ENCODE results near the gene WDR93. TPM values are rescaled to one million over a fixed set of nuclear protein-coding genes. Genes with fewer than 3 reads are reported as not detected.

WDR93 gene
- total RNA-seq, 1 experiment from 2014 or later, result not detected

DNA sequence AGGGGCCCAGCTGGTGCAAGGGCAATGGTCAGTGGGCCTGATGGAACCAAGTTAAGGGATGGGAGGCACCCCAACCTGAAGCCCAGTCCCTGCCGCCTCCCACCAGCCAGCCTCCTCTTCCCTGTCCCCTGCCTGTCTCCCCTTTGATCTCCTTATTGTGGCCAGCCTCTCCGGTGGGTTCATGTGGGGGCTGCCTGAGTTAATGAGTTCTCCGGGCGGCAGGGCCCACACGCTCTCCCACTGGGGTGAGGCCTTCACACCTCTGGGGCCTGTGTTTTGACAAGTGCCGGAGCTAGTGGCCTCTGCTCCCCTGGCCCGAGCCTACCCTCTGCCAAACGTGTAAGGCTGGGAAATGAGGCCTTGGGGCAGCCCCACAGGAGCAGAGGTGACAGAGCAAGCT lies 67.7 kb downstream of the WDR93 start:
- H3K4me3 ChIP-seq (ENCODE audit: low read depth, low read length, poor library complexity, severe bottlenecking), result no peak overlapping the region
- no TSS peak for BruUV-seq (replicated peaks)
- no peak overlapping the region for H3K27ac ChIP-seq (ENCODE audit: low read depth, low read length, poor library complexity, severe bottlenecking)
- no peaks in the 10 kb centered on the region for H3K27me3 ChIP-seq (replicated peaks; ENCODE audit: insufficient read depth, low read depth, low read length, poor library complexity)
- no peaks in the 10 kb centered on the region for H3K36me3 ChIP-seq (ENCODE audit: insufficient read depth, low read length, poor library complexity, severe bottlenecking)
- intact Hi-C loops (cut with micrococcal nuclease; ENCODE audit: unreplicated experiment), result loop anchor here (10.0 kb wide), 1 partner anchor 197 kb away; no protein-coding TSS in a partner anchor
- H3K4me1 ChIP-seq (ENCODE audit: insufficient read depth, low read length, poor library complexity, severe bottlenecking), result peaks cover 12% of the 10 kb centered on the region
- DNase-seq (ENCODE audit: low spot score), result no peak
- POLR2A ChIA-PET (ENCODE audit: low non-redundant PET), result no interaction called here
- CTCF ChIA-PET, result no interaction called here
- TF ChIP-seq, protein P1, sequence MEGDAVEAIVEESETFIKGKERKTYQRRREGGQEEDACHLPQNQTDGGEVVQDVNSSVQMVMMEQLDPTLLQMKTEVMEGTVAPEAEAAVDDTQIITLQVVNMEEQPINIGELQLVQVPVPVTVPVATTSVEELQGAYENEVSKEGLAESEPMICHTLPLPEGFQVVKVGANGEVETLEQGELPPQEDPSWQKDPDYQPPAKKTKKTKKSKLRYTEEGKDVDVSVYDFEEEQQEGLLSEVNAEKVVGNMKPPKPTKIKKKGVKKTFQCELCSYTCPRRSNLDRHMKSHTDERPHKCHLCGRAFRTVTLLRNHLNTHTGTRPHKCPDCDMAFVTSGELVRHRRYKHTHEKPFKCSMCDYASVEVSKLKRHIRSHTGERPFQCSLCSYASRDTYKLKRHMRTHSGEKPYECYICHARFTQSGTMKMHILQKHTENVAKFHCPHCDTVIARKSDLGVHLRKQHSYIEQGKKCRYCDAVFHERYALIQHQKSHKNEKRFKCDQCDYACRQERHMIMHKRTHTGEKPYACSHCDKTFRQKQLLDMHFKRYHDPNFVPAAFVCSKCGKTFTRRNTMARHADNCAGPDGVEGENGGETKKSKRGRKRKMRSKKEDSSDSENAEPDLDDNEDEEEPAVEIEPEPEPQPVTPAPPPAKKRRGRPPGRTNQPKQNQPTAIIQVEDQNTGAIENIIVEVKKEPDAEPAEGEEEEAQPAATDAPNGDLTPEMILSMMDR (conservative IDR thresholded peaks at IDR 0.05; ENCODE audit: low read depth, low read length), result no peak
- TF ChIP-seq EZH2 (IDR thresholded peaks at IDR 0.05; ENCODE audit: borderline replicate concordance, low read depth, low read length, poor library complexity, severe bottlenecking), result no peak
- no peaks in the 10 kb centered on the region for H3K9me3 ChIP-seq (ENCODE audit: low read depth, low read length, poor library complexity, severe bottlenecking)

DNA sequence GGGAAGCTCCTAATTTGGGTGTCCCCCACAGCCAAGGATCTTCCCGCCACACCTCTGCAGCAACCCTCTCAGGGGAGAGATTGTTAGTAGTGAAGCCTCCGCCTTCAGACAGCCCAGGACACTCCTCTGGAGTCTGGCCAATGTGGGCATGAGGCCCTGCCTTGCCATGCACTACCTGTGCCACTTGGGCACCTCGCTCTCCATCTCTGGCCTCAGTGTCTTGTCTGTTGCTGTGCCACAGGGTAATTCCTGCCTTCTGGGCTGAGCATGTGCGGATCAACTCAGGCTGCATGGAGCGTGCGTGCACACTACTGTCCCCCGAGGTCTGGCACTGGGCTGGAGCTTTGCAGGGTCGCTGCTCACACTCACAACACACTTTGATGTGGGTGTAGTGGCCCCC lies 68.4 kb downstream of the WDR93 start:
- no peak overlapping the region for H3K4me3 ChIP-seq (ENCODE audit: low read depth, low read length, poor library complexity, severe bottlenecking)
- H3K9me3 ChIP-seq (ENCODE audit: low read depth, low read length, poor library complexity, severe bottlenecking), result no peaks in the 10 kb centered on the region
- no TSS peak for BruUV-seq (replicated peaks)
- TF ChIP-seq, protein P1 (conservative IDR thresholded peaks at IDR 0.05; ENCODE audit: low read depth, low read length), result no peak
- no peak for TF ChIP-seq EZH2 (IDR thresholded peaks at IDR 0.05; ENCODE audit: borderline replicate concordance, low read depth, low read length, poor library complexity, severe bottlenecking)
- ChIA-PET POLR2A (ENCODE audit: low non-redundant PET) (no interaction called here), CTCF (no interaction called here)
- H3K27me3 ChIP-seq (replicated peaks; ENCODE audit: insufficient read depth, low read depth, low read length, poor library complexity), result no peaks in the 10 kb centered on the region
- H3K27ac ChIP-seq (ENCODE audit: low read depth, low read length, poor library complexity, severe bottlenecking), result no peak overlapping the region
- DNase-seq (ENCODE audit: low spot score), result no peak
- peaks cover 12% of the 10 kb centered on the region for H3K4me1 ChIP-seq (ENCODE audit: insufficient read depth, low read length, poor library complexity, severe bottlenecking)
- H3K36me3 ChIP-seq (ENCODE audit: insufficient read depth, low read length, poor library complexity, severe bottlenecking), result no peaks in the 10 kb centered on the region
- intact Hi-C loops (cut with micrococcal nuclease; ENCODE audit: unreplicated experiment), result loop anchor here (10.0 kb wide), 1 partner anchor 196 kb away; no protein-coding TSS in a partner anchor

DNA sequence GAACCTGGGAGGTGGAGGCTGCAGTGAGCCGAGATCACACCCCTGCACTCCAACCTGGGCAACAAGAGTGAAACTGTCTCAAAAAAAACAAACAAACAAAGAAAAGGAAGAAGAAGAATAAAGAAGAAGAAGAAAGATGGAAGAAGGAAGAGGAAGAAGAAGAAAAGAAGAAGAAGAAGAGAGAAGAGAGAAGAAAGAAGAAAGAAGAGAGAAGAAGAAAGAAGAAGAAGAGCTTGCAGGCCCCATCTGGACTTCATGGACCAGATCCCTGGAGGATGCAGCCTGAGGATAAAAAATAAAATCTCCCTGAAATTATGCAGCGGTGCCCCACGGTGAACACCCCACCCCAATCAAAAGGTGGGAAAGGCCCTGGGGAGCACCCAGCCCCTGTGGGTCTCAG lies 69.2 kb downstream of the WDR93 start:
- Histone ChIP-seq H3K9me3 (ENCODE audit: low read depth, low read length, poor library complexity, severe bottlenecking) (no peaks in the 10 kb centered on the region), H3K4me3 (ENCODE audit: low read depth, low read length, poor library complexity, severe bottlenecking) (no peak overlapping the region), H3K27ac (ENCODE audit: low read depth, low read length, poor library complexity, severe bottlenecking) (no peak overlapping the region), H3K27me3 (replicated peaks; ENCODE audit: insufficient read depth, low read depth, low read length, poor library complexity) (no peaks in the 10 kb centered on the region), H3K36me3 (ENCODE audit: insufficient read depth, low read length, poor library complexity, severe bottlenecking) (no peaks in the 10 kb centered on the region), H3K4me1 (ENCODE audit: insufficient read depth, low read length, poor library complexity, severe bottlenecking) (peaks cover 12% of the 10 kb centered on the region)
- no TSS peak for BruUV-seq (replicated peaks)
- DNase-seq (ENCODE audit: low spot score), result no peak
- TF ChIP-seq EZH2 (IDR thresholded peaks at IDR 0.05; ENCODE audit: borderline replicate concordance, low read depth, low read length, poor library complexity, severe bottlenecking), result no peak
- TF ChIP-seq, protein P1 (conservative IDR thresholded peaks at IDR 0.05; ENCODE audit: low read depth, low read length), result no peak
- intact Hi-C loops (cut with micrococcal nuclease; ENCODE audit: unreplicated experiment), result loop anchor here (1.0 to 10.0 kb wide), 3 partner anchors 115 to 327 kb away; no protein-coding TSS in a partner anchor
- POLR2A ChIA-PET (ENCODE audit: low non-redundant PET), result no interaction called here
- CTCF ChIA-PET, result interaction anchor here (0.6 to 2.0 kb wide), 6 partner anchors 9 to 129 kb away, joined by 3 to 61 read pairs (median 12); partner anchors contain the start of gene MESP1
